ENCODE results near the gene ZNF570. TPM values are rescaled to one million over a fixed set of nuclear protein-coding genes. Genes with fewer than 3 reads are reported as not detected.
A peak's percentile ranks its signal among the peaks of the same experiment; 100 is the strongest.

ZNF570 gene
- total and polyA plus RNA-seq, 7 donors, result 1.2 to 10.3 (median 3.0) TPM

- intact Hi-C loops (cut with DNase I), result no loop called here
- ATAC-seq (no peak), DNase-seq (no peak)
- Histone ChIP-seq H3K9me3 (peaks cover 84% of the 10 kb centered on the region), H3K4me1 (no peaks in the 10 kb centered on the region), H3K27ac (no peak overlapping the region), H3K4me3 (no peak overlapping the region), H3K27me3 (ENCODE audit: insufficient read depth in 3 of 3, low read length in 2 of 3) (no peaks in the 10 kb centered on the region), H3K36me3 (ENCODE audit: insufficient read depth in 1 of 2, low read depth in 1 of 2) (no peaks in the 10 kb centered on the region)
- 68 to 78% (median 76%) methylated on average over 3 of the region's 3 CpGs for WGBS, 3 donors
- TF ChIP-seq, protein P1, sequence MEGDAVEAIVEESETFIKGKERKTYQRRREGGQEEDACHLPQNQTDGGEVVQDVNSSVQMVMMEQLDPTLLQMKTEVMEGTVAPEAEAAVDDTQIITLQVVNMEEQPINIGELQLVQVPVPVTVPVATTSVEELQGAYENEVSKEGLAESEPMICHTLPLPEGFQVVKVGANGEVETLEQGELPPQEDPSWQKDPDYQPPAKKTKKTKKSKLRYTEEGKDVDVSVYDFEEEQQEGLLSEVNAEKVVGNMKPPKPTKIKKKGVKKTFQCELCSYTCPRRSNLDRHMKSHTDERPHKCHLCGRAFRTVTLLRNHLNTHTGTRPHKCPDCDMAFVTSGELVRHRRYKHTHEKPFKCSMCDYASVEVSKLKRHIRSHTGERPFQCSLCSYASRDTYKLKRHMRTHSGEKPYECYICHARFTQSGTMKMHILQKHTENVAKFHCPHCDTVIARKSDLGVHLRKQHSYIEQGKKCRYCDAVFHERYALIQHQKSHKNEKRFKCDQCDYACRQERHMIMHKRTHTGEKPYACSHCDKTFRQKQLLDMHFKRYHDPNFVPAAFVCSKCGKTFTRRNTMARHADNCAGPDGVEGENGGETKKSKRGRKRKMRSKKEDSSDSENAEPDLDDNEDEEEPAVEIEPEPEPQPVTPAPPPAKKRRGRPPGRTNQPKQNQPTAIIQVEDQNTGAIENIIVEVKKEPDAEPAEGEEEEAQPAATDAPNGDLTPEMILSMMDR (IDR thresholded peaks at IDR 0.05), result no peak
These were observed 23.1 kb downstream of the ZNF570 start for GRCh38 chr19:37492213-37492612.

DNA sequence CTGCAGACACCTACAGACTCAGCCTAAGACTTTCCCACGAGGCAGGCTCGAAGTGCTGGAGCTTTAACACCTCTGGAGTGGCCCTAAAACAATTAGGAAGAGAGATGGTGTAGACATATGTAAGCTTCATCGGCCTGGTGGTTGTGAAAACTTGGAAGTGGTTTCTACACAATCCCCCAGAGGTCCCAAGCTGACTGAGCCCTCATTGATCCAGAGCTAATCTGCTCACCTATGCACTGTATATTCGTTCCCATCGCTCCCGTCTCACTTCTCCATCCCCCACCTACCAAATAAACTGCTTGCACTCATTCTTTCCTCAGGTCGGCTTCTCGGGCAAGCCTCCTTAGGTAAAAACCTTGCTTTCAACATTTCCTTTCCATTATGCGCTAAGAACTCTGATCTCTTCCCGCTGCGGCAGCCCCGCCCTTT is 36.8 kb downstream of the ZNF570 start:
- peak in 2 of 4 donors; percentile 4 to 5 for ATAC-seq
- no peak for DNase-seq
- WGBS, 3 donors, result 2 to 4% (median 3%) methylated on average over 12 of the region's 12 CpGs
- Histone ChIP-seq H3K4me3 (peak overlapping the region; percentile 87), H3K4me1 (peaks cover 7% of the 10 kb centered on the region), H3K36me3 (ENCODE audit: insufficient read depth in 1 of 2, low read depth in 1 of 2) (peaks cover 0 to 17% of the 10 kb centered on the region in 2 donors), H3K27me3 (ENCODE audit: insufficient read depth in 3 of 3, low read length in 2 of 3) (no peaks in the 10 kb centered on the region), H3K9me3 (peaks cover 13% of the 10 kb centered on the region), H3K27ac (peak overlapping the region; percentile 89)
- intact Hi-C loops (cut with DNase I), result no loop called here
- TF ChIP-seq, protein P1 (IDR thresholded peaks at IDR 0.05), result no peak

GRCh38 chr19:37506387-37507166 is 37.4 kb downstream of the ZNF570 start, which contains the start of gene ZNF793:
ZNF793 (plus strand) TSS chr19:37506939; CDS start chr19:37523440, 16,501 bp downstream.
- WGBS, 3 donors, result 0 to 1% (median 0%) methylated on average over 40 of the region's 40 CpGs
- DNase-seq, result peak; percentile 76 to 78
- intact Hi-C loops (cut with DNase I), result no loop called here
- Histone ChIP-seq H3K4me1 (peaks cover 7% of the 10 kb centered on the region), H3K27me3 (ENCODE audit: insufficient read depth in 3 of 3, low read length in 2 of 3) (no peaks in the 10 kb centered on the region), H3K27ac (peak within 1 kb of the TSS; percentile 89), H3K4me3 (peak within 1 kb of the TSS; percentile 87), H3K36me3 (ENCODE audit: insufficient read depth in 1 of 2, low read depth in 1 of 2) (peaks cover 3 to 23% of the 10 kb centered on the region in 2 donors), H3K9me3 (peaks cover 13% of the 10 kb centered on the region)
- peak; percentile 89 to 96 (median 93) for ATAC-seq
- TF ChIP-seq, protein P1 (IDR thresholded peaks at IDR 0.05), result no peak

GRCh38 chr19:37507167-37507464 is 38.0 kb downstream of the ZNF570 start:
- peaks cover 7% of the 10 kb centered on the region for H3K4me1 ChIP-seq
- H3K4me3 ChIP-seq, result peak overlapping the region; percentile 87
- DNase-seq (no peak), ATAC-seq (no peak)
- TF ChIP-seq, protein P1 (IDR thresholded peaks at IDR 0.05), result no peak
- intact Hi-C loops (cut with DNase I), result no loop called here
- peaks cover 13% of the 10 kb centered on the region for H3K9me3 ChIP-seq
- peak overlapping the region; percentile 89 for H3K27ac ChIP-seq
- H3K36me3 ChIP-seq (ENCODE audit: insufficient read depth in 1 of 2, low read depth in 1 of 2), result peaks cover 6 to 28% of the 10 kb centered on the region in 2 donors
- no peaks in the 10 kb centered on the region for H3K27me3 ChIP-seq (ENCODE audit: insufficient read depth in 3 of 3, low read length in 2 of 3)
- WGBS, 3 donors, result 1 to 3% (median 3%) methylated on average over 9 of the region's 9 CpGs

All from psoas muscle (tissue), 8 donors.